Stimulated activated CD4-positive, alpha-beta T cell treated with anti-CD3 and anti-CD28 coated beads, Interleukin-1b, Interleukin-23, amount 100 ng/mL, for 48 hours (primary cell): Measurements from ENCODE around the gene KIAA1671.

Experiments
- DNase-seq: peaks from one replicate; pipeline ENCODE4 v3.0.0-alpha.2; 2020

KIAA1671 gene

GRCh38 chr22:25153961-25154666 is 201.6 kb downstream of the KIAA1671 start:
- no peak for DNase-seq

GRCh38 chr22:25154667-25154999 is 202.1 kb downstream of the KIAA1671 start:
- DNase-seq: no peak

- DNase-seq: no peak
These were observed 204.2 kb downstream of the KIAA1671 start for GRCh38 chr22:25156736-25157135.

- no peak for DNase-seq
These were observed 206.5 kb downstream of the KIAA1671 start for GRCh38 chr22:25159028-25159427.

GRCh38 chr22:25160120-25160996 is 207.8 kb downstream of the KIAA1671 start:
- no peak for DNase-seq

GRCh38 chr22:25161017-25161915 is 208.8 kb downstream of the KIAA1671 start:
- DNase-seq: no peak

GRCh38 chr22:25161916-25162530 is 209.5 kb downstream of the KIAA1671 start:
- DNase-seq: no peak

- no peak for DNase-seq
These were observed 210.0 kb downstream of the KIAA1671 start for GRCh38 chr22:25162561-25162960.

GRCh38 chr22:25165785-25166184 is 213.3 kb downstream of the KIAA1671 start:
- no peak for DNase-seq

GRCh38 chr22:25166266-25167040 is 213.9 kb downstream of the KIAA1671 start:
- no peak for DNase-seq

- DNase-seq: no peak
These were observed 214.6 kb downstream of the KIAA1671 start for GRCh38 chr22:25167082-25167481.

GRCh38 chr22:25167834-25168601 is 215.5 kb downstream of the KIAA1671 start:
- no peak for DNase-seq

- DNase-seq: no peak
These were observed 216.9 kb downstream of the KIAA1671 start for GRCh38 chr22:25169278-25170031.

GRCh38 chr22:25170426-25170980 is 218.0 kb downstream of the KIAA1671 start:
- no peak for DNase-seq

GRCh38 chr22:25172153-25172552 is 219.6 kb downstream of the KIAA1671 start:
- peak; percentile 34 for DNase-seq

GRCh38 chr22:25174156-25174887 is 221.8 kb downstream of the KIAA1671 start:
- DNase-seq: no peak

GRCh38 chr22:25174888-25175411 is 222.4 kb downstream of the KIAA1671 start:
- DNase-seq: no peak

GRCh38 chr22:25176175-25176574 is 223.7 kb downstream of the KIAA1671 start:
- no peak for DNase-seq

- DNase-seq: no peak
These were observed 224.3 kb downstream of the KIAA1671 start for GRCh38 chr22:25176799-25177198.
